Caco-2 (cell line): ENCODE data around the gene SNAP29. TPM values are rescaled to one million over a fixed set of nuclear protein-coding genes. Genes with fewer than 3 reads are reported as not detected.

Experiments used
- BruUV-seq: library from RNA; stranded (reverse); fragments of 400-500 nt; replicated peaks from 2 replicates; lab custom pipeline; 2021; lab: Mats Ljungman, UMichigan
- CTCF ChIA-PET: fragments of 300-600 bp; sonication (Branson Sonifier 250); formaldehyde crosslinking; loops from one replicate; lab custom pipeline; 2022; ENCODE audit warnings: antibody characterized with exemption; lab: Charles Lee
- POLR2A ChIA-PET: fragments of 300-600 bp; sonication (Branson Sonifier 250); formaldehyde crosslinking; loops from one replicate; lab custom pipeline; 2022; ENCODE audit warnings: antibody characterized with exemption; lab: Charles Lee
- DNase-seq, 2 experiments: peaks; one replicate each; pipeline versions ENCODE4 v3.0.0 to v3.0.0-alpha.2; 2020 to 2022
- H3K27me3 ChIP-seq: replicated peaks from 2 replicates; pipeline ENCODE4 v1.6.0; 2011; ENCODE audit warnings: low read length; ENCODE audit not compliant: control insufficient read depth, insufficient read depth
- H3K36me3 ChIP-seq: 2 replicates; pipeline ENCODE4 v1.5.1; 2011; ENCODE audit warnings: low read length; ENCODE audit not compliant: control insufficient read depth, insufficient read depth
- H3K4me1 ChIP-seq: fragments of 250-450 bp; sonication (Bioruptor Pico); 2 replicates; pipeline ENCODE4 v1.5.1; 2020; ENCODE audit warnings: mild to moderate bottlenecking
- H3K4me3 ChIP-seq: 2 replicates; pipeline ENCODE4 v1.5.1; 2011; ENCODE audit warnings: low read depth, mild to moderate bottlenecking, control low read depth, low read length
- H3K9me3 ChIP-seq: fragments of 250-450 bp; sonication (Bioruptor Pico); 2 replicates; pipeline ENCODE4 v1.5.1; 2020; ENCODE audit warnings: mild to moderate bottlenecking, moderate library complexity
- H3K27ac Mint-ChIP-seq: one replicate; pipeline ENCODE4 v1.8.0; 2022; ENCODE audit warnings: mixed read lengths; ENCODE audit not compliant: unreplicated experiment
- H3K27me3 Mint-ChIP-seq: one replicate; pipeline ENCODE4 v1.8.0; 2022; ENCODE audit warnings: mixed read lengths; ENCODE audit not compliant: insufficient read depth, unreplicated experiment
- H3K36me3 Mint-ChIP-seq: one replicate; pipeline ENCODE4 v1.8.0; 2022; ENCODE audit warnings: mild to moderate bottlenecking, mixed read lengths; ENCODE audit not compliant: insufficient read depth, unreplicated experiment
- H3K4me1 Mint-ChIP-seq: one replicate; pipeline ENCODE4 v1.8.0; 2022; ENCODE audit warnings: low read depth, mixed read lengths; ENCODE audit not compliant: unreplicated experiment
- H3K4me3 Mint-ChIP-seq: one replicate; pipeline ENCODE4 v1.8.0; 2022; ENCODE audit warnings: mild to moderate bottlenecking, moderate library complexity, mixed read lengths; ENCODE audit not compliant: unreplicated experiment
- H3K9me3 Mint-ChIP-seq: one replicate; pipeline ENCODE4 v1.8.0; 2022; ENCODE audit warnings: mixed read lengths; ENCODE audit not compliant: unreplicated experiment
- CTCF ChIP-seq, 2 experiments: fragments of 200-600 bp in 1 of 2; IDR thresholded peaks; 1 replicate in 1 of 2; 2 replicates in 1 of 2; pipeline versions ENCODE4 v1.5.1 to v1.8.0; 2011 to 2022; ENCODE audit warnings: antibody characterized with exemption in 1 of 2, control low read depth in 1 of 2, inconsistent platforms in 1 of 2, low read depth in 1 of 2, low read length in 1 of 2, mild to moderate bottlenecking in 1 of 2, moderate library complexity in 1 of 2; ENCODE audit not compliant: insufficient read depth in 1 of 2, severe bottlenecking in 1 of 2, unreplicated experiment in 1 of 2
- intact Hi-C: fragments of 100-400 bp; cut with micrococcal nuclease; formaldehyde crosslinking; loops from one replicate; pipeline ENCODE4 v1.10.0; 2022; ENCODE audit not compliant: unreplicated experiment
- total RNA-seq: library from RNA; stranded (reverse); gene quantifications from 2 replicates; pipeline ENCODE4 v1.2.3, GENCODE V29; 2022

SNAP29 gene
- total RNA-seq, 1 experiment from 2014 or later: 26.2 TPM

- Histone ChIP-seq H3K4me1 (peaks cover 29% of the 10 kb centered on the region), H3K36me3 (no peaks in the 10 kb centered on the region), H3K9me3 (no peaks in the 10 kb centered on the region; the same call in 1 of the 2 replicates), H3K27me3 (no peaks in the 10 kb centered on the region), H3K4me3 (no peak overlapping the region)
- peaks cover 48% of the 10 kb centered on the region for H3K36me3 Mint-ChIP-seq
- no peak for DNase-seq
- ChIA-PET CTCF (interaction anchor here (1.4 kb wide), 1 partner anchor 36 kb away, joined by 3 read pairs; no protein-coding TSS in a partner anchor), POLR2A (no interaction called here)
- H3K4me3 Mint-ChIP-seq: no peak overlapping the region
- H3K9me3 Mint-ChIP-seq: no peaks in the 10 kb centered on the region
- intact Hi-C loops: no loop called here
- no peaks in the 10 kb centered on the region for H3K27me3 Mint-ChIP-seq
- no peak for TF ChIP-seq CTCF (IDR thresholded peaks at IDR 0.05; ENCODE audit: insufficient read depth in 1 of 2, low read depth in 1 of 2, low read length in 1 of 2, severe bottlenecking in 1 of 2, unreplicated experiment in 1 of 2)
- no TSS peak for BruUV-seq
- H3K27ac Mint-ChIP-seq: no peak overlapping the region
- peaks cover 43% of the 10 kb centered on the region for H3K4me1 Mint-ChIP-seq
These were observed 63.4 kb downstream of the SNAP29 start for GRCh38 chr22:20922141-20922751.

GRCh38 chr22:20926243-20926642 lies 67.4 kb downstream of the SNAP29 start:
- no peak overlapping the region for H3K4me3 Mint-ChIP-seq
- H3K36me3 Mint-ChIP-seq: peaks cover 41% of the 10 kb centered on the region
- no peaks in the 10 kb centered on the region for H3K9me3 Mint-ChIP-seq
- intact Hi-C loops: no loop called here
- H3K27me3 ChIP-seq: no peaks in the 10 kb centered on the region
- no peaks in the 10 kb centered on the region for H3K9me3 ChIP-seq
- H3K4me3 ChIP-seq: no peak overlapping the region
- ChIA-PET POLR2A (no interaction called here), CTCF (interaction anchor here (0.9 to 1.3 kb wide), 2 partner anchors 9 to 41 kb away, joined by 3 read pairs; partner anchors contain the start of gene CRKL)
- DNase-seq: no peak
- TF ChIP-seq CTCF (IDR thresholded peaks at IDR 0.05; ENCODE audit: insufficient read depth in 1 of 2, low read depth in 1 of 2, low read length in 1 of 2, severe bottlenecking in 1 of 2, unreplicated experiment in 1 of 2): no peak
- no peak overlapping the region for H3K27ac Mint-ChIP-seq
- peaks cover 26% of the 10 kb centered on the region for H3K4me1 Mint-ChIP-seq
- peaks cover 11% of the 10 kb centered on the region; the same call in 1 of the 2 replicates for H3K4me1 ChIP-seq
- no TSS peak for BruUV-seq
- no peaks in the 10 kb centered on the region for H3K36me3 ChIP-seq
- no peaks in the 10 kb centered on the region for H3K27me3 Mint-ChIP-seq

GRCh38 chr22:20927940-20928572 lies 69.2 kb downstream of the SNAP29 start:
- H3K27me3 ChIP-seq: no peaks in the 10 kb centered on the region
- intact Hi-C loops: no loop called here
- POLR2A ChIA-PET: no interaction called here
- BruUV-seq: no TSS peak
- CTCF ChIA-PET: no interaction called here
- Mint-ChIP-seq H3K27ac (no peak overlapping the region), H3K4me3 (no peak overlapping the region), H3K9me3 (no peaks in the 10 kb centered on the region), H3K36me3 (peaks cover 29% of the 10 kb centered on the region), H3K4me1 (peaks cover 16% of the 10 kb centered on the region), H3K27me3 (no peaks in the 10 kb centered on the region)
- H3K9me3 ChIP-seq: no peaks in the 10 kb centered on the region
- H3K36me3 ChIP-seq: no peaks in the 10 kb centered on the region; the same call in 1 of the 2 replicates
- H3K4me1 ChIP-seq: 0 out of 2 replicates have a peak, but pooled peaks cover under 1% of the 10 kb centered on the region
- peak in 1 of 2 experiments; percentile 6 for DNase-seq
- no peak for TF ChIP-seq CTCF (IDR thresholded peaks at IDR 0.05; ENCODE audit: insufficient read depth in 1 of 2, low read depth in 1 of 2, low read length in 1 of 2, severe bottlenecking in 1 of 2, unreplicated experiment in 1 of 2)
- H3K4me3 ChIP-seq: no peak overlapping the region
